GM23338 (cell line): ENCODE data around the gene MCCC1. TPM values are rescaled to one million over a fixed set of nuclear protein-coding genes. Genes with fewer than 3 reads are reported as not detected.

Source experiments
- ATAC-seq: fragments of 200-7000 bp; cut with Tn5 transposase; 3 replicates; pipeline ENCODE4 v1.9.1; 2020
- DNase-seq: peaks from one replicate; pipeline ENCODE4 v3.0.0-alpha.2; 2015; ENCODE audit warnings: low spot score
- H2AFZ ChIP-seq: fragments of 200-600 bp; sonication (generic); 2 replicates; pipeline ENCODE4 v1.8.0; 2016; ENCODE audit warnings: antibody characterized with exemption, mild to moderate bottlenecking, moderate library complexity
- H3F3A ChIP-seq: fragments of 200-600 bp; sonication (generic); replicated peaks from 2 replicates; pipeline ENCODE4 v1.8.0; 2017; ENCODE audit warnings: antibody characterized with exemption, mixed run types, low read depth
- H3K27ac ChIP-seq: fragments of 200-600 bp; sonication (generic); 2 replicates; pipeline ENCODE4 v1.6.1; 2016; ENCODE audit warnings: low read depth
- H3K27me3 ChIP-seq: fragments of 200-600 bp; sonication (generic); 2 replicates; pipeline ENCODE4 v1.8.0; 2016; ENCODE audit warnings: mild to moderate bottlenecking, mixed run types, moderate library complexity; ENCODE audit not compliant: insufficient read depth
- H3K36me3 ChIP-seq: fragments of 200-600 bp; sonication (generic); 2 replicates; pipeline ENCODE4 v1.8.0; 2016; ENCODE audit warnings: mild to moderate bottlenecking; ENCODE audit not compliant: insufficient read depth
- H3K4me1 ChIP-seq: fragments of 200-600 bp; sonication (generic); 2 replicates; pipeline ENCODE4 v1.8.0; 2016; ENCODE audit warnings: mild to moderate bottlenecking, moderate library complexity; ENCODE audit not compliant: insufficient read depth
- H3K4me2 ChIP-seq: fragments of 200-600 bp; sonication (generic); 2 replicates; pipeline ENCODE4 v1.7.1; 2017; ENCODE audit warnings: mixed run types
- H3K4me3 ChIP-seq: fragments of 200-600 bp; sonication (generic); 2 replicates; pipeline ENCODE4 v1.6.1; 2016; ENCODE audit warnings: mixed run types
- H3K79me2 ChIP-seq: fragments of 200-600 bp; sonication (generic); replicated peaks from 2 replicates; pipeline ENCODE4 v1.8.0; 2017; ENCODE audit warnings: mild to moderate bottlenecking; ENCODE audit not compliant: insufficient read depth
- H3K9me2 ChIP-seq: fragments of 200-600 bp; sonication (generic); 2 replicates; pipeline ENCODE4 v1.8.0; 2017; ENCODE audit not compliant: insufficient read depth
- H4K20me1 ChIP-seq: fragments of 200-600 bp; sonication (generic); replicated peaks from 2 replicates; pipeline ENCODE4 v1.8.0; 2017; ENCODE audit warnings: mild to moderate bottlenecking; ENCODE audit not compliant: insufficient read depth
- H3K27ac Mint-ChIP-seq: 2 replicates; pipeline ENCODE4 v1.8.0; 2020; ENCODE audit warnings: inconsistent platforms, mild to moderate bottlenecking, moderate library complexity, mixed read lengths
- H3K27me3 Mint-ChIP-seq: 3 replicates; pipeline ENCODE4 v1.8.0; 2022; ENCODE audit warnings: low read depth, mild to moderate bottlenecking, moderate library complexity, mixed read lengths, inconsistent platforms; ENCODE audit not compliant: insufficient read depth, poor library complexity
- H3K36me3 Mint-ChIP-seq: 3 replicates; pipeline ENCODE4 v1.8.0; 2021; ENCODE audit warnings: low read depth, mild to moderate bottlenecking, inconsistent platforms, moderate library complexity, mixed read lengths
- H3K4me1 Mint-ChIP-seq: 3 replicates; pipeline ENCODE4 v1.8.0; 2020; ENCODE audit warnings: mild to moderate bottlenecking, inconsistent platforms, mixed read lengths
- H3K4me3 Mint-ChIP-seq: 3 replicates; pipeline ENCODE4 v1.8.0; 2021; ENCODE audit warnings: moderate library complexity, mild to moderate bottlenecking, inconsistent platforms, mixed read lengths
- H3K9me3 Mint-ChIP-seq: 3 replicates; pipeline ENCODE4 v1.8.0; 2020; ENCODE audit warnings: moderate library complexity, mild to moderate bottlenecking, inconsistent platforms, mixed read lengths
- CREB1 ChIP-seq: fragments of 250-450 bp; sonication (Bioruptor Pico); IDR thresholded peaks from 2 replicates; pipeline ENCODE4 v1.5.0; 2020; ENCODE audit warnings: low read depth, mild to moderate bottlenecking, moderate library complexity
- EZH2phosphoT487 ChIP-seq: fragments of 200-600 bp; sonication (generic); IDR thresholded peaks from one replicate; pipeline ENCODE4 v1.8.1; 2018; ENCODE audit warnings: antibody characterized with exemption; ENCODE audit not compliant: unreplicated experiment
- JUNB ChIP-seq: IDR thresholded peaks from one replicate; pipeline ENCODE4 v1.6.1; 2016; ENCODE audit warnings: antibody characterized with exemption; ENCODE audit not compliant: unreplicated experiment
- ZNF114 ChIP-seq: fragments of 250-450 bp; sonication (Bioruptor Pico); IDR thresholded peaks from 2 replicates; pipeline ENCODE4 v1.5.0; 2020; ENCODE audit warnings: mild to moderate bottlenecking, moderate library complexity
- polyA plus RNA-seq: library from polyadenylated mRNA; unstranded; fragments of >200 nt; fragmentation: Nextera tagmentation; extraction: Ambion mirVana; gene quantifications from 2 replicates; pipeline ENCODE4 v1.2.1, GENCODE V29; 2016
- total RNA-seq: library from RNA; depleted of rRNA; stranded (reverse); fragments of >200 nt; shearing (Covaris generic); gene quantifications from 2 replicates; pipeline ENCODE4 v1.2.3, GENCODE V29; 2014
- TF ChIP-seq, protein P1 (sequence below), 2 experiments: fragments of 200-600 bp in 1 of 2; sonication (generic) in 1 of 2; conservative IDR thresholded peaks; 2 replicates each; pipeline versions ENCODE4 v1.5.1 to v1.6.1; 2016 to 2017; ENCODE audit warnings: antibody characterized with exemption in 2 of 2, low read depth in 2 of 2, mild to moderate bottlenecking in 2 of 2, moderate library complexity in 1 of 2
- TF ChIP-seq, protein P2 (sequence below): IDR thresholded peaks from 2 replicates; pipeline ENCODE4 v1.6.1; 2016; ENCODE audit warnings: antibody characterized with exemption

The MCCC1 gene
- total and polyA plus RNA-seq, 2 experiments from 2014 or later = 20.2 to 24.2 TPM

DNA sequence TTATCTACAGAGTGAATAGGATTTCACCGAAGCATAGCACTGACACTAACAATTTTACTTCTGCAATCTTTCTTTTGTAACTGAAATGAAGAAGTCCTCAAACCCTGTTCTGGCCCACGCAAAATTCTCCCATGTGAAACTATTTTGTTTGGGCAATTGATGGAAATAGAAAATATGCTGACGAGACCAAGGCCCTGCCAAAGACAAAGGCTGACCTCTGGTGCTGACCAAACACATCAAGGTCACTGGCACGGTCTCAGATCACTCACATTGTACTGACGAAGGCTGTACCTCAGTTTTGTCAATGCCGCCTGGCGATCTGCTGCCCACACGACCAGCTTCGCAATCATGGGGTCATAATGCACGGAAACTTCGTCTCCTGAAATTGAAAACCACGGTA lies 60.5 kb downstream of the MCCC1 start:
- Histone ChIP-seq H3K36me3 (peaks cover 4% of the 10 kb centered on the region), H3K79me2 (no peaks in the 10 kb centered on the region), H3K4me2 (no peak overlapping the region), H3K9me2 (no peaks in the 10 kb centered on the region), H3K27ac (no peak overlapping the region), H3F3A (no peaks in the 10 kb centered on the region), H3K27me3 (no peaks in the 10 kb centered on the region), H4K20me1 (no peaks in the 10 kb centered on the region), H2AFZ (no peak overlapping the region), H3K4me1 (no peaks in the 10 kb centered on the region), H3K4me3 (no peak overlapping the region)
- Mint-ChIP-seq H3K4me3 (no peak overlapping the region), H3K4me1 (no peaks in the 10 kb centered on the region), H3K27me3 (no peaks in the 10 kb centered on the region), H3K9me3 (no peaks in the 10 kb centered on the region), H3K36me3 (peaks cover 29% of the 10 kb centered on the region), H3K27ac (no peak overlapping the region)
- no peak for ATAC-seq
- no peak for DNase-seq
- TF ChIP-seq, protein P1, sequence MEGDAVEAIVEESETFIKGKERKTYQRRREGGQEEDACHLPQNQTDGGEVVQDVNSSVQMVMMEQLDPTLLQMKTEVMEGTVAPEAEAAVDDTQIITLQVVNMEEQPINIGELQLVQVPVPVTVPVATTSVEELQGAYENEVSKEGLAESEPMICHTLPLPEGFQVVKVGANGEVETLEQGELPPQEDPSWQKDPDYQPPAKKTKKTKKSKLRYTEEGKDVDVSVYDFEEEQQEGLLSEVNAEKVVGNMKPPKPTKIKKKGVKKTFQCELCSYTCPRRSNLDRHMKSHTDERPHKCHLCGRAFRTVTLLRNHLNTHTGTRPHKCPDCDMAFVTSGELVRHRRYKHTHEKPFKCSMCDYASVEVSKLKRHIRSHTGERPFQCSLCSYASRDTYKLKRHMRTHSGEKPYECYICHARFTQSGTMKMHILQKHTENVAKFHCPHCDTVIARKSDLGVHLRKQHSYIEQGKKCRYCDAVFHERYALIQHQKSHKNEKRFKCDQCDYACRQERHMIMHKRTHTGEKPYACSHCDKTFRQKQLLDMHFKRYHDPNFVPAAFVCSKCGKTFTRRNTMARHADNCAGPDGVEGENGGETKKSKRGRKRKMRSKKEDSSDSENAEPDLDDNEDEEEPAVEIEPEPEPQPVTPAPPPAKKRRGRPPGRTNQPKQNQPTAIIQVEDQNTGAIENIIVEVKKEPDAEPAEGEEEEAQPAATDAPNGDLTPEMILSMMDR (conservative IDR thresholded peaks at IDR 0.05; ENCODE audit: low read depth in 2 of 2) = peak in 1 of 2 experiments; percentile 16; a peak in 1 of 4 replicates
- TF ChIP-seq ZNF114 (no peak), JUNB (no peak)

DNA sequence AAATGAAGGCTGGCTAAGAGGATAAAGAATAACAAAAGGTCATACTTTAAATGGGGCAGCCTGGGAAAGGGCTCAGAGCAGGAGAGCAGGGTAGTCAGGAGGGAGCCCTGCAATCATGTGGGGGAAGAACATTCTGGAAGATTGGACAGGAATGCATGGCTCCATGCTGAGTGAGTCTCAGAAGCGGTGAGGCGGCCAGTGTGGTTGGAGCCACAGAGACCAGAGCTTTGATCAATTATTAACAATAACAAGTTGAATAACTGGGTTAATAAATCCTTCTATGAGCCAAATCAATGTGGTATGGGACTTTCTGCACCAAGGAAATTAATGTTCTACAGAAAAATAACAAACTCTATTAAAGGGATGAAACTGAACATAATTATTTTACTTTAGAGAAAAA lies 61.1 kb downstream of the MCCC1 start:
- Histone ChIP-seq H4K20me1 (no peaks in the 10 kb centered on the region), H3K79me2 (no peaks in the 10 kb centered on the region), H3K4me2 (no peak overlapping the region), H3K36me3 (peaks cover 4% of the 10 kb centered on the region), H2AFZ (no peak overlapping the region), H3K9me2 (no peaks in the 10 kb centered on the region), H3K27me3 (no peaks in the 10 kb centered on the region), H3K4me3 (no peak overlapping the region), H3K27ac (no peak overlapping the region), H3K4me1 (no peaks in the 10 kb centered on the region), H3F3A (no peaks in the 10 kb centered on the region)
- ATAC-seq = no peak
- no peak for TF ChIP-seq CREB1 (CRISPR knock-in tag)
- TF ChIP-seq, protein P1 (conservative IDR thresholded peaks at IDR 0.05; ENCODE audit: low read depth in 2 of 2) = no peak
- no peaks in the 10 kb centered on the region for H3K4me1 Mint-ChIP-seq
- H3K27ac Mint-ChIP-seq = no peak overlapping the region; the same call in 1 of the 2 replicates
- H3K36me3 Mint-ChIP-seq = peaks cover 32% of the 10 kb centered on the region
- no peaks in the 10 kb centered on the region for H3K27me3 Mint-ChIP-seq
- H3K9me3 Mint-ChIP-seq = no peaks in the 10 kb centered on the region
- DNase-seq = no peak
- no peak overlapping the region for H3K4me3 Mint-ChIP-seq

DNA sequence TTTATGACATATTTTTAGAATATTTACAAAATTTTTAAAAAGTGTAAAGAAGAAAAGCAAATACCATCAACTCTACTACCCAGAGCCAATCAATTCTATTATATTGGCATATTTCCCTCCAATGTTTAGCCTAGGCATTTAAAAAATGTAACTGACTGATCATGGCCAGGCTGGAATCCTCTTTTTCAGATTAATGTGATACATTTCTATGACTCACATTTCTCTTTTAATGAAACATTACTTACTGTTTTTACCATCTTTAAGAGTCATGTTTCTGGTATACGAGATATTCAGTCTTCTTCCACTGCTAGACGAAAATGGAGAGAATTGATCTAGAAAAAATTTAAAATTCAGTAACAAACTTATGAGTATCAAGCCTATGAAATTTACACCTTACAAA lies 65.5 kb downstream of the MCCC1 start:
- Histone ChIP-seq H3K27me3 (no peaks in the 10 kb centered on the region), H2AFZ (no peak overlapping the region), H3K27ac (no peak overlapping the region), H3K36me3 (peaks cover 4% of the 10 kb centered on the region), H3F3A (no peaks in the 10 kb centered on the region), H3K79me2 (no peaks in the 10 kb centered on the region), H3K4me2 (no peak overlapping the region), H3K4me3 (no peak overlapping the region), H4K20me1 (no peaks in the 10 kb centered on the region; the same call in 1 of the 2 replicates), H3K4me1 (no peaks in the 10 kb centered on the region), H3K9me2 (no peaks in the 10 kb centered on the region)
- ATAC-seq = no peak
- no peak for DNase-seq
- no peaks in the 10 kb centered on the region for H3K4me1 Mint-ChIP-seq
- H3K4me3 Mint-ChIP-seq = no peak overlapping the region
- no peaks in the 10 kb centered on the region for H3K9me3 Mint-ChIP-seq
- no peaks in the 10 kb centered on the region for H3K27me3 Mint-ChIP-seq
- H3K36me3 Mint-ChIP-seq = peaks cover 45% of the 10 kb centered on the region
- H3K27ac Mint-ChIP-seq = no peak overlapping the region
- TF ChIP-seq, protein P1 (conservative IDR thresholded peaks at IDR 0.05; ENCODE audit: low read depth in 2 of 2) = no peak
- TF ChIP-seq, protein P2, sequence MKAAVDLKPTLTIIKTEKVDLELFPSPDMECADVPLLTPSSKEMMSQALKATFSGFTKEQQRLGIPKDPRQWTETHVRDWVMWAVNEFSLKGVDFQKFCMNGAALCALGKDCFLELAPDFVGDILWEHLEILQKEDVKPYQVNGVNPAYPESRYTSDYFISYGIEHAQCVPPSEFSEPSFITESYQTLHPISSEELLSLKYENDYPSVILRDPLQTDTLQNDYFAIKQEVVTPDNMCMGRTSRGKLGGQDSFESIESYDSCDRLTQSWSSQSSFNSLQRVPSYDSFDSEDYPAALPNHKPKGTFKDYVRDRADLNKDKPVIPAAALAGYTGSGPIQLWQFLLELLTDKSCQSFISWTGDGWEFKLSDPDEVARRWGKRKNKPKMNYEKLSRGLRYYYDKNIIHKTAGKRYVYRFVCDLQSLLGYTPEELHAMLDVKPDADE = no peak
- TF ChIP-seq EZH2phosphoT487 (no peak), CREB1 (CRISPR knock-in tag) (no peak)
